COLO668 (cell line): Measurements from ENCODE around the gene PON1.

Source experiments
- DNase-seq: peaks from one replicate; lab custom pipeline; 2025; ENCODE audit not compliant: unreplicated experiment; lab: John Stamatoyannopoulos, UW

PON1 gene

DNA sequence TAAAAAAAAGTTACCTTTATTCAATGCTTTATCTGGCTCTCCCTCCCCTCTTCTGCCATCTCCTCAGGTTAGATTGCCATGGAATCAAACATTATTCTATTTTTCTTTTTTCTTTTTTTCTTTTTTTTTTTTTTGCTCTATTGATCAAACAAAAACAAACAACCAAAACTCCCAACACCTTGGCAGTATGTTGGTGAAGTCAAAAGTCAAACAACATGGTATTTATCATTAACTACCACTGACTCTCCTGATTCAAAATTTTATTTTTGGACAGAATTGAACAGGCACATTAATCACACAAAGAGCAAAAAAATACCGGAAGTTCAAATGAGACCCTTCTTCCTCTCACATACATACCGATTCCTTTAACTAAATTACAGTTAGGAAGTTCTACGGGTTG is 6.4 kb downstream of the PON1 start:
- DNase-seq, result no peak

DNA sequence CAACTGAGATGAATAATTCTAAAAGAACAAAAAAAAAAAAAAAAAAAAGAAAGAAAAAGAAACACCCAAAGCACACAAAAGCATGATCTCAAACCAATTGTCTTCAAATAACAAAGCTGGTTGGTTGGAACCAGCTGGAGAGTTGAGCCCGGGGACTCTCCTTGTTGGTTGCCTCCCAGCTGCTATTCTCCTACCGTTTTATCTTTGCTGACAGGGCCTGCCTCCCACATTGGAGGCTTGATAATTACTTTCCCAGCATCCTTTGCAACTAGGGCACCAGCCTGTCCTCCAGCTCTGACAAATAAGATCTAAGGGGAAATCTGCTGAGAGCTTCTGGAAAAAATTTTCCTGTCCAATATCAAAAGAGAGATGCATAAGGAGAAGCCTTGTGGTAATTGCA is 6.8 kb downstream of the PON1 start:
- no peak for DNase-seq

DNA sequence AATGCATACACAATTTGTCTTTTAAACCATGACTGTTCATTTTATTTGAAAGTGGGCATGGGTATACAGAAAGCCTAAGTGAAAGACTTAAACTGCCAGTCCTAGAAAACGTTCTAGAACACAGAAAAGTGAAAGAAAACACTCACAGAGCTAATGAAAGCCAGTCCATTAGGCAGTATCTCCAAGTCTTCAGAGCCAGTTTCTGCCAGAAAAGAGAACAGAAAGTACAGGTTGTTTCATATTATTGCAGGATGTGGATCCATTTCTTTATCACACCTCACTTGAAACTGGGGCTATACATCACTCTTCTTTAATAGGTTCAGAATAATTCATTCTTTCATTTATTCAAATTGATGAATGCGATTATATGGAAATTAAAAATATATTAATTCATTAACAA is 7.7 kb downstream of the PON1 start:
- no peak for DNase-seq

DNA sequence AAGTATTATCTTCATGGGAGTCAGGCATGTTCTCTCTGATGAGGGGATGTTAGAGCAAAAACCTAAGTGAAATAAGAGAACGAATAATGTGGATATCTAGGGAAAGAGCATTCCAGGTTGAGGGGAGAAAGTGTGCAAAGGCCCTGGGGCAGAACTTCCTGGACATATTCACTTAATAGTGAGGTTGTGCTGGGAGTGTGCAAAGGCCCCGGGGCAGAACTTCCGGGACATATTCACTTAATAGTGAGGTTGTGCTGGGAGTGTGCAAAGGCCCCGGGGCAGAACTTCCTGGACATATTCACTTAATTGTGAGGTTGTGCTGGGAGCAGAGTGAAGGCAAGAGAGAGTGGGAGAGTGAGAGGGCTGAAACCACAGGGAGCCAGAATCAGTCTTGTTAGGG is 11.8 kb downstream of the PON1 start:
- no peak for DNase-seq

DNA sequence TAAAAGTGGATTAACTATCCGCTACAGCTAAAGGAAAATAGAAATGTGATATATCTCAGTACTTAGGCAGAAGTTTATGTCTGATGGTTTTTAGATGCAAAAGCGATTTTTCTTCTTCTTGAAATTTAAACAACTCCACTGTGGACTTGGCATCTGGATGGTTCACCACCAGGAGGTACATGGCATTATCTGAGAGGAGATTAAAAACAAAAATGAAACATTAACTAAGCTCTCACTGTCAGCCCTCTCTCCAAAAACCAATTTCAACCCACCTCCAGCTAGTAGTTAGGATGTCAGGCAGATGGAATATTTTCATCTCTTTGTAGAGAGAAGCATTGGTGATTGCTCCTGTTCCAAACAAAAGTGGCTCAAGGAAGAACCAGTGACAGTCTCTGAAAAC is 12.9 kb downstream of the PON1 start:
- no peak for DNase-seq

DNA sequence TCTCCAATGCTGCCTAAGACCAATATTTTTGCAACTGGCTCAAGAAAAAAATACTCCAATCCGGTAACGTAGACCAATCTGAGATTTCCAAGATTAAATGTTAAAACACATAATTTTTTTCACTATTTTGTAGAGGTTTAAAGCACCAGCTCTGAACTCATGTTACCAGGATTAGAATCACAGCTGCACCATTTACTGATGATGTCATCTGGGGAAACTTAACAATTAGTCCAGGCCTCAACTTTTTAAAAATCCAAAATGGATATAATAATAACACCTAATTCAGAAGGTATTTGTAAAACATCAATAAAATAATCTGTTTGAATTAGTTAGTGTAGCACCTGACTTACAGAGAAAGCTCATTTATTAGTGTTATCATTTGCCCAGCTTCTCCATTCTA is 14.4 kb downstream of the PON1 start:
- no peak for DNase-seq

DNA sequence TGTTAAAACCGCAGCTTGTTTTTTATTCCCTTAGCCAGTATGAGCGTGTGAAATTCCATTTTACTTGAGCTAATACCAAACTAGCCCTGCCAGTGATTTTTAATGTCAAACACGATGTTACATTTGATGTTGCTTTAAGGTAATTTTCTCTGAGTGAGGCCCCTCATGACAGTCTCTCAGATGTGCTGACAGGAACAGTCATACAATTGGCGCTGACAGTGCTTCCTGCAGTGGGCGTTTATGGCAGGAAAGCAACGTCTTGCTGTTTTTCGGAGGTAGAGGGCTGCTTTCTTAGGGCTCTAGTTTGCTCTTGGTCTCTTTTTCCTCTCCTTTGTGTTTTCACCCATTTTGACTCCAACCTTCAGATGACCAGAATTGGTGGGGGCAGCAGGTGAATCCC is 19.3 kb downstream of the PON1 start:
- no peak for DNase-seq

DNA sequence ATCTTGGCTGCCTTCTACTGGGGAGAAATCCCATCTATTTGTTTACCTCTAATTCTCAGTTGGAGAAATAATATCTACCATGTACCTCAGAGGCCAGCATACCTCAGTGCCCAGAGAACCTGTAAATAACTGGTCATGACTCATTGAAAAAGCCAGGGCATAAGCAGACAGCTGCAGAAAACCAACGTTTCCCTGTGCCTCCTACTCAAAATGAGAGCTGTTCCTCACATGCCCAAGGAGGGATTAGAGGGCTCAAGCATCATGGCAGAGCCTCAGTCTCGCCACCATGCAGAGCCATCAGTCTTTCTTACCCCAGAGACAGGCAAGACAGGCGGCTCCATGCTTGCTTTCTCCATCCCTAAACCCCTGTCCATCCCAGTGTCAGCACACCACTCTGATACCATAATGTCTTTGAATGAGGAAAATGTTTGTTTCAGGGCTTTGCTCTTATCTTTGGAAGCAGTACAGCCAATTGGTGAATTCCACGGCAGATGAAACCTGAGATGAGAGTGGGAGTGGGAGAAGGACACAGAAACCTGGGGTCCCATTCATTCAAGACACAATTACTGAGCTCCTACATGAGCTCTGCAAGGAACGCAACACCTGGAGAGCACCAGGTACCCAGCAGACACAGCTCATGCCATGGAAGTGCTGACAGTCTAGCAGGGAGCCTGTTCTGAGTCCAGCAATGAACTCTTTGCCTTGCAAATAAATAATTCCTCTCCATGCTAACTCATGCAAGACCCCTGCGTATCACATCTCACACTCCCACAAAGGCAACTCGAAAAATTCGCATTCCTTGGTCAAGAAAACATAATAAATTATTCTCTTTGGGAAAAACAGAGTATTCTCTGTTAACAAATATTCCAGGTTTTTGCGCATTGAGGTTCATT is 21.1 kb downstream of the PON1 start:
- DNase-seq, result no peak

DNA sequence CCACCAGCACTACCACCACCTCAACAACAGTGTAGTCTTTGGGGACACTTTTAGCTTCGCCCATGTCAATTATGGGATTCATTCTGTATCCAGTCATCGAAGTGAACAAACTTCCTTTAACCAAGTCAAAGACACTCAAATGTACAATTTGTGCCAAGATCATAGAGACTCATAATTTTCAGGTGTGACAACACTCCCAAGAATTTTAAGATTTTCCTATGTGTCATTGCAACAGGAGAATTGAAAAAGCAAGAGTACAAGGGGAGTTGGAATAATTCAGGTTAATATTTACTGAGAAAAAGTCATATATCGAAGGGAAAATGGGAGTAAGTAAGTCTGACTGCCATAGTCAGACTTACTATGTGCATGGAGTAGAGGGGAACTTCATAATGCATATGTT is 26.2 kb downstream of the PON1 start:
- no peak for DNase-seq

DNA sequence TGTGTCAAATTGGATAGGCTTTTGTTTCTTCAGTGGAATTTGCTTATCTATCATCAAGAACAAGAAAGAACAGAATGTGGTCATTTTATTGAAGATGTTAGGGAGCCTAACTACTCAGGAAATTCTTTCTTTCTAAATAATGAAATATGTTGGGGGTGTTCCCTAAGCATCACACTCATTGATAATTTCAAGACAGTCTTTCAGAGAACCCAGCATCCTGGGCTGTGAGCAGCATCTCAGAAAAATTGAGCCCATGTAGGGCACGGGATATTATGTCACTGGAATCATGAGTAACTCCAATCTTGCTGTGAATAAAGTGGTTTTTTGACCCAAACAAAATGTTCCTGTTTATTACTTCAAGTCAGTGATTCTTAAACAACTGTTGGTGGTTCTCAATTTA is 27.3 kb downstream of the PON1 start:
- DNase-seq, result no peak

DNA sequence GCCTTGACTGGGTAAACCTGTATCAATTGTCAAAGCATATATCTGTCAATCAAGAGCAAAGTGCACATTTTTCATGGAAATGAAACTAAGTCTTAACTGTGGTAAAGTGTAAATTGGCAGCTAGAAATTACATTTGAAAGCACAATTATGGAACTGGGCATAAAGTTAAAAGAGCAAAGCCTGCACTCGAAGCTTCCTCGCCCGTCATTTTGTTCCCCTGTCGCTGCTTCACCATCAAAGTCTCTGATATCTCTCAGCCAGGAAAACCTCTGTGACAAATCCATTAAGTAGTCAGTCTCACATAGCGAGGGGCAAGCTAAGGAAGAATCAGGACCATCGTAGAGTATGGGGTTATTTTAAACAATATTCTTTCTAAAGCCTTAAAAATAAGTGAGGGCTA is 27.9 kb downstream of the PON1 start:
- no peak for DNase-seq

DNA sequence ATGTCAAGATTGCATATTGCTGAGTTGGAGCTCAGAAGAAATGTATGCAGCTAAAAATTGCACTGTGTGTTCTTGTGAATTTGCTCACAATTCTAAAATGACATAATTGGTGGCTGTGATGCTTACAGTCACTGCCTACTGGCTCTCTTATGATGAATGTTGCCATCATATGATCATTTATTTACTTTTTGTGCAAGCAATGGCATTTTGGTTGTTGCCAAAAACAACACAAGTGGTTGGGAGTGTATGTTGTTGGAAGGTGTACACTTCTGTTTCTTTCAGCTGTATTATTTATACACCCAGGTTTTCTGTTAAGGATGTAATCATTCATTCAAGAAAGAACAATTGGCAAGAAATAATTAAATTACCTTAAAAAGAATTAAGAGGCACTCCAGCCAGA is 28.9 kb downstream of the PON1 start:
- DNase-seq, result no peak

DNA sequence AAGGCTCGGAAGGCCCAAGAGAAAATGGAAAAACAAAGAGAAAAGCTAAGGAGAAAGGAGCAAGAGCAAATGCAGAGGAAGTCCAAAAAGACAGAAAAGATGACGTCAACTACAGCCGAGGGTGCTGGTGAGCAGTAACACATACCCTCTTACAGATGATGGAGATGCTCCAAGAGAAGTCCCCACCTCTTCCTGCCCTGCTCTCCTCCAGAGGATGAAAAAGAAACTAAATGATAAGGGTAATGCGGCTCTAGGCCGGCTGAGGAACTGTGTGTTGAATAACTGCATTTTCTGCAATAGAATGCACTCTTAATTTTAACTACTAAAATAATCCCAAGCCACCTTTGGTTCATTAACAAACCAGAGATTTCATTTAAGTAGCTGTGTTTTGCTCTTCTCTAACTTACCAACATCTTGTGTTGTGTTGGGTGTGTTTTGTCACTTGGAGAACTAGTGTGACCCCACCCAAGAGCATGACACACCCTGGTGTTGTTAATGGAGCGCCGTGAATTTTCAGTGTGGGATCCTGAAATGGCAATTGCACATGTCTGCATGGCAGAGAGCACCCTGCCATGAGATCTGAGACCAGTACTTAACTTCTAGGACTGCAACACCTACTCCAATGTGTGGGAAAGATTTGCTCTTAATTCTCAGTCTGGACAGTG is 34.0 kb downstream of the PON1 start:
- no peak for DNase-seq

DNA sequence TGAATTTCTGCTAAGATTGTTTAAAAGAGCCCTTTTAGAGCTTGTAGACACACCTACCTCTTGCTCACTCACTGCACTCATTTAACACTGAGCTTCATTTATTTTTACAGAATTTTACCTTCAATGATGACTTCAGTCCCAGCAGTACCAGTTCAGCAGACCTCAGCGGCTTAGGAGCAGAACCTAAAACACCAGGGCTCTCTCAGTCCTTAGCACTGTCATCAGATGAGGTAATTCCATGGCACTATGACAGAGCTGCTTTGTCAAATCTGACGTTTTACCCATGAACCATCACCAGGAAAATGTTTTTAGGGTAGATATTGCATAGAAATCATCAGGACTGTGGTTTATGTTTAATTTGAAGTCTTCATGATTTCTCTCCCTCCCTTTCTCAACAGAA is 38.2 kb downstream of the PON1 start:
- DNase-seq, result no peak

DNA sequence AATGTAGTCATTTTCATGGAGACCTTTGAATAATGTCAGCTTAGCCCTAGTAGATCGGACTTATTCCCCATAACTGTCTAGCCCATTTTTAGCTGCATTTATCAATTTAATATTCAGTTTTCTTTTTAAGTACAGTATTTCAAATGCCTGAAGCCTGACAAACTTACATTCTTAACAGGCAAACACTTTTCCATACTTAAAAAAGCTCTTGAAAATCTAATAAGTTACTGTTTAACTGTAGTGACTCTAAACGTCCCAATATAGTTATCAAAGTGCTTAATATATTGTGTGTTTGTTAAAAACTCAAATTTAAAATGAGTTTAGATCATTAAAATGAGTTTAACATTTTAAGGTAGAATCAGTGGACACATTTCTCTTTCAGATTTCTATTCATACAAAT is 44.9 kb downstream of the PON1 start:
- DNase-seq, result no peak

DNA sequence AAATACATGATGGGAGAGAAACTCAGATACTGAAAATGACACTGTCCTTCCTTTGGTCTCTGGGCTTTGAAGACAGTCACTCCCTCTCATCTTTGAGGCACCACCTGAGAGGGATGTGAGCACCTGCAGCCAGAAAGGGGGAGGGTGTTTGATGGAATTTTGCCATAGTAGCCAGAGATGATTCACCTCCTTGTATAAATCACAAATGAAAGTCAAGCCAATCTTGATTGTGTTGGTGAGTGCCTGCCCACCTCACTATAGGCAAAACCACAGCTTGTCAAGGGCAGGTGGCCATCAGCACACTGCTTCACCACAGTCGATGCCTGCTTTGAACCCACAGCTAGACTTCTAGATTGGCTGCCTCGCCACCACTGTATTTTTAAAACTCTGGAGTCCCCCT is 48.2 kb downstream of the PON1 start:
- DNase-seq, result no peak

DNA sequence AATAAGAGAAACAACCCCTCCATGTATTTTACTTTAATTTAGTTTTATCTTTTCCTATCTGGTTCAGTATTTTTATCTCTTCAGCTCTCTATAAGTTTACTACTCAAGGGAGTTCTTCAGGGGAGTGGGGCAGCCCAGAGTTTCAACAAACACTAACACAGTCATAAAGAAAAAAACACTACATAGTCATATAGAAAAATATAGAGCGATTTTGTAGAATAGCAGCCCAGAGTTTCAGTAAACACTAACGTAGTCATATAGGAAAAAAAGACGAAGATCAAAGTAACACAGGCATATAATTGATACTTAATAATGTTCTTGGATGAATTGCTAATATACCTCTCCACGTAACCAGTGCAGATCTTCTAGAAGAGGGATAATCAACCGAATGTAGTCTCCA is 54.7 kb downstream of the PON1 start:
- DNase-seq, result no peak

DNA sequence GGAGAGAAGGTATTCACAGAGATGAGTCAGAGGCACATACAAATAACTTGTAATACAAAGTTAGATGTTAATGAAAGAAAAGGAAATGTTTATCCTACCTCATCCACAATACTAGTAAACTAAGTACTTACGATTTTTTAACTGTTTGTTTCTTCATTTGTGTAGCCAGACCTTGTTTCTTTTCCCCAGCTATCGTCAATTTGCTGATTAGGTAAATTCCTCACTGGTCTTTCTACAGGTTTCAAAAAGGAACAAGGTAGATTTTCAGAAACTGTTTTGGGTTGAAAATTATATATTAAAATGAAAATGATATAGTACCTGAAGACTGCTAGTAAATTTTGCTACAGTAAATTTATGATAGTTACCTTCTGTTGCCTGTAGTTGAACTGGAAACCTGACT is 56.6 kb downstream of the PON1 start:
- DNase-seq, result no peak

DNA sequence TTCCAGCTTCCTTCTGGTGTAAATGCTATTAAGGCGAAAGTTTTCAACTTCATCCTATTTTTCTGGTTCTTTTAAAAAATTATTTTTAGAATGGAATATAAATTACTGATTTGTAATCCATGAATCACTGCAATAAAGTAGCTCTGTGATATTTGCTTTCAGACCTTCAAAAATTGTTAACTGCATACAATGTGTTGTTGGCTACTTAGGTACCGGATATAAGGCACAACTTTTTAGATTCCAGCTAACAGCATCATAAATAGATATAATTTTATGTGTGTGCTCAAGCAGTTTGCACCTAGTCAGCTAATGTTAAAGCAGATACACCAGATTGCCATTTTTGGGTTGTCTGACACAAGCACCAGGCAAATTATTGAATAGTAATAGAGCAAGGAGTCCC is 58.7 kb downstream of the PON1 start:
- DNase-seq, result no peak

DNA sequence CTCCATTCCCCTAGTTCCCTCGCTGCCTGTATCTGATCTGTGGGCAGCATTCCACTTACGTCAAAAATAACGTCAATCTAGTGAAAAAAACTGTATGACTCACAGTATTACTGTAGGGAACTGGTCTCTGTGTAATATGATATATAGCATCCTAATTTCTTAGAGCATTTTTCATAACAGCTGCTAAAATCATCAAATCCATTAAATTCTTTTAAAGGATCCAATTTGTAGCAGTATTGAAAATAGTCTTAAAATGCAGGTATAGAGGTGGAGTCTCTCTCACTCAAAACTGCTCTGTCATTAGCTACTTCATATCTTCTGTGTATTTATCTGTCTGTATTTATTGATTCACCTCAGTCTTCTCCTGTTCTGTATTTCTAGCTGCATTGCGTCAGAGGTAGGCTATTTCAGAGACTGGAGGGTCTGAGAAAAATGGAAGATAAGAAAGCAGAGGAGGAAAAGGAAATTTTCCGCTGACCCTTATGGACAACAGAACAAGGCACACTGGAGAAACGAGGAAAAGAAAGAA is 59.9 kb downstream of the PON1 start:
- DNase-seq, result no peak

DNA sequence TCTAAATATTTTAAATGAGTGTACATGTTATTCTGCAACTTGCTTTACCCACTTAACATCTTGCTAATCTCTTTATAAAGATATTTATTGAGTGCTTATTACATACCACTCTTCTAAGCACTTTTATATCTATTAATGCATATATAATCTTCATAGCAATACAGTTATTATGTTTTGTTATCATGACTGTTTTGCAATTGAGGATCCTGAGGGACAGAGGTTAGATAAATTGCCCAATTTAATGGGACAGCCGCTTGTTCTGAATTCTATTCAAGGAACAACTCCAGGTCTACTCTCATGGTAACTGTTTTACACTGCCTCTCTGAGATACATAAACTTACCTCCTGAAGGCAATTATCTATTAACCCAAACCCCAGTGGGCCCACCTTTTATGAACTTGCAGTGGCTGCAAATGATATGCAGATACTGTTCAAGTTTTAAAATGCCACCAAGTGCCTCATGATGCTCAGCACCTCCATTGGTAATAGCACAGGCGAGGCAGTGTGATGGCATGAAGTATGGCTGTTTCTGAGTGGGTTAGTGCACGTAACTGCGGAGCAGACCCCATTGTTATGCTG is 60.5 kb downstream of the PON1 start:
- DNase-seq, result no peak

DNA sequence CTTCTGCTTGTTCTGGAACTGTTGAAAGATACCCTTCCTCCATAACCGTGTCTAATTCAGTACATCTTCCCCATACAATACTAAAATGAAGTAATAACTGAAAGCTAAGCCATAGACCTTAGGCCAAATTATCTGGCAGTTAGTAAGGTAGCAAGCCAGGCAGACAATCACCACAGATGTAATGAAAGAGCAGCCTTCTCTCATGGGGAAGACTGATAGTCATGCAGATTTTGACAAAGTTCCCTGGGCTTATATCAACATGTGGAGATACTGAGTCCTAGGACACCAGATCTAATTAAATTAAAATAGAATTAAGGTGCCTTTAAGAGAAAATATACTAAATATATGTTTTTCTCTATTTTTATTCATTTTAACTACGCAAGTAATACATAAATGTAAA is 61.5 kb downstream of the PON1 start:
- no peak for DNase-seq
